Activated naive CD8-positive, alpha-beta T cell treated with anti-CD3 and anti-CD28 coated beads, Interleukin-2, amount 50 U/mL, for 16 hours (primary cell): ENCODE results near the gene MLIP.

Experiments
- DNase-seq: peaks from one replicate; pipeline ENCODE4 v3.0.0-alpha.2; 2020; ENCODE audit warnings: low read depth, low spot score

MLIP gene

DNA sequence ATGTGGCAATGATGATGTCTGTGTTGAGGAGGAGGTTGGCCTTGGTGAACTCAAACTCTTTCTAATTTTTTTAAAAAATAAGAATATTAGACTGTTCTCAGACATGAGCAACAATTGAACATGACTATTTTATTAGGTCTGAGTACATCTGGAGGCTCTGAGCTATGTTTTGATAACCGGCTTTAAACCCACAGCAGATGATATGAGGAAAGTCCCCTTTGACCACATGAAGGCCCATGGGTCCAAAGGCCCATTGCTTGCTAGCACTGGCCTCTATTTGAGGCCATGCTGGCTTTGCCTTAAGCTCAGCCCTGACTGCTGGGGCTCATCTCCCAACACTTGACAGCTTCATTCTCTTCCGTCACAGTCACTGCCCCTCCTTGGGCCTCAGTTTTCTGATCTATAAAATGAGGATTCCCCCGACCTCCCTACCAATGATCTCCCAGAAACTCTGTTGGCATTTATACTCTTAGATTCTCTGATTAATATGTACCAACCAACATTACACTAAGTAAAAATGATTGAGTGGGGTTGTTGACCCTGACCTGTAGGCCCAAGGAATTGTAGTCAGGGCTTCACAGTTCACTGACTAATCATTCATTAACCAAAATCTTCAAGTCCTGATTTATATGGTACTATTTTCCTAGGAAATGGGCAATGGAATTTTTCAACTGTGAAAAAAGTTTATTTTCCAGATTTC lies 173.1 kb downstream of the MLIP start:
- no peak for DNase-seq

DNA sequence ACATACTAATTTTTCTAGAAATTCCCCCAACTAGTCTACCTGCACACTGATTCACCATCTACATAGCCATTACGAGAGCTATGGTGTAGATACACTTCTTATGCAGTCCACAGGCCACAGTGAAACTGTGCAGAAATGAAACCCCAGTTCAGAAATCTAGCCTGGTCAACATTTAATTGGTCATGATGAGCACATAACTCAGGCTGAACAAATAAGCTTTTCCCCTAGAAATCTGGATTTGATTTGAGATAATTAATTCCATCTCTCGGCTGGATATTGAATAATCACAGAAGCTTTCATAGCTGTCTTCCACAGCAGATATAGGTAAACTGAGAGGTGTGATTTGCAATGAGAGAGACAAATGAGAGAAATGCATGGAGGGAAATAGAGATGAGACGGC lies 174.4 kb downstream of the MLIP start:
- no peak for DNase-seq

DNA sequence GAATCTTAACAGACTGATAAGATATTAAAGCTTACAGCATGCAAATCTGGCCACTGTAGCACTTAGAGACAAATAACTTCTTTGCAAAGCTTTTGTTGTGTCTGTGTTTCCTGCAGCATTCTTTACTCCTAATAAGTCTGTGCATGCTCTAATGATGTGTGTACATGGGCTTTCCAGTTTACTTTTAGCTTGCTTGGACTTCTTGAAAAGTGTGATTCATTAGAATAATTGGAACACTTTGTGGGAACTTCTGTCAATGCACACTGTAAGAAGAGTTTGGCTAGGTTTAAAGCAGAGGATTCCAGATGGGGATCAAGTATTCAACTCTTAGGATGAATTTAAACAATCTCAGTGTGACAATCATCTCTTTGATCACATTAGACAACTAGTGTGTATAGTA lies 174.9 kb downstream of the MLIP start:
- DNase-seq: no peak

DNA sequence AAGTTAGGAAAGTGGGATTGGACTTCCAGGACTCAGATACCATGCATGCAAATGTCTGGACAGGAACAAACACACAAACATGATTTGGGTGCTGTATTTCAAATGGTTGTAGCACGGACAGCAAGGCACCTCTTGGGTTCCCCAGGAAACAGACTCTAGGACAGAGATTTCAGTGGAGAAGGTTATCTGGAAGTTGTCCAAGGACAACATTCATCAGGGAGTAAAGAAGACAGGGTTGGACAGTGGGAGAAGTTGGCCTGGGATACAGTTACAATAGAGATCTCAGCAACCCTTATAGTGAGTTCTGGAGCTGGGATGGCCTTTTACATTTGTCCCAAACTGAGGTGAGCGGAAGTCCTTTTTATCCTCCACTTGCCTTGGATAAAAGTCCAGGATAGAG lies 177.2 kb downstream of the MLIP start:
- no peak for DNase-seq

DNA sequence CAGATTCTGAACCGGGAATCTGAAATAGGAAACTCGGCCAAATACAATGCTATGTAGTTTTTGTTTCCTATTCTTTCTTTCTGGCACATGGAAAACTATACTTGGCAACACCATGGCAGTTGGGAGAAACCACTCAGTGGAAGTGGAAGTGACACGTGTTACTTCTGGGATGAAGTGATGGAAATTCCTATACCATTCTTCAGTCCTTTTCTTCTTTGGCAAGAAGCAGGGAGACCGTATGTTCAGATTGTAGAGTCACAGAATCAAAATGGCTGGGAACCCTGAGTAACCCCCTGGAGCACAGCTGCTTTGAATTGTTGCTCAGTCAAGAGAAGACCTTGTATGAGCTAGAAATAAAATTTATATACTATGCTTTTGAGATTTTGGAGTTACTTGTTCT lies 178.2 kb downstream of the MLIP start:
- DNase-seq: no peak

DNA sequence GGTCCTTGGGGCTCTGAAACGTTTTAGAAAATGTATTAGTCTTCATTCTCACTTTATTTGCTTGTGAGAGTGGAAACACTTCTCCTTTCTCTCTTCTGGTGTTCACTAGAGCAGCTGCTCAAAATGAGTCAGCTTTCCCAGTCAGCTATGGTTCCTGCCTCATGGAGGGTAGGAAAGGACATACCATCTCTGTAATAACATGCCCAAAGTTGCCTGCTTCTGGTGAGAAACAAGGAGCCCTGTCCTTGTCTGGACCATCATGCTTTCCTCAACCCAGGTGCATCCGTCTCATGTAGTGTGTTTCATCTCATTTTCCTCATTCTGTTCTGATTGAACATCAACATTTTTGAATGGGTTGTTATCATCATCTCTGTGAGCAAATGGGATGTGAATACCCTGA lies 179.9 kb downstream of the MLIP start:
- DNase-seq: no peak

DNA sequence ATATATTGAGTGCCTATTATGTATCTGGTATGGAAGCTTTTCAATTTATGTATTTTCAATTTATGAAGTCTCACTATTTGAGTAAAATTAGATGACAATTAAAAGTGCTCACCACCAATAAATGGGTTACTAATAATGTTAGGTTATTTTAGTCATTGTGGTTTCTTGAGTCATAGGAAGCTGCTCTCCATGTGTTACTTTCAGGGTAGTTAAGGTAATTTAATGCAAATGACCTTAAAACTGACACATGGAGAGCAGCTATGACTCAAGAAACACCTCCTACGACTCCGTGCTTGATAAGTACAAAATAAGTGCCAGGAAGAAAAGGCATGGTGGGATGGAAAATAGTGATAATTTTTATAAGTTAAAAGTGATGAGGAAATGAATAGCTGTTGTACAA lies 180.5 kb downstream of the MLIP start:
- DNase-seq: no peak

DNA sequence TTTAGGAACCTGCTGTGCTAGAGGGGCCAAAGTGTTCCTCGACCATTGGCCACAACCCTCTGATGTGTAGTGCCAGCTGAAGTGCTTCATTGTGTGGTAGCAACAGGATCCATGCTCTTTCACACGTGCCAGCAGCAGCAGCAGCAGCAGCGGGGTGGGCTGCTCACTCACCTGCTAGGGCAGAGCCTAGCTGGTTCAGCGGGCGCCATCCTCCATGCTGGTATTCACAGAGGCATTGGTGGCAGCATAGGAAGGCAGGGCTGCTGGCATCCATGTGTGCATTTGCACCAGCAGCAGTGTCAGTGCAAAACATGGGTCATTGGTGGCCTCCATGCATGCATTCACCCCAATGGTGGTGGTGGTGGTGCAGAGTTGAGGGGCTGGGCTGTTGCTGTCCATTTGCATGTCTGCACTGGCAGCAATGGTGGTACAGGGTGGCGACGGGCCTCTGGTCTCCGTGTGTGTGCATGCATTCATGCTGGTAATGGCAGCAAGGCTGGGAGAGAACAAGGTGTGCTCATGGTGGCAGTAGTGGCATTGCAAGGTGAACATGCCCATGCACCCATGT lies 183.8 kb downstream of the MLIP start:
- no peak for DNase-seq

DNA sequence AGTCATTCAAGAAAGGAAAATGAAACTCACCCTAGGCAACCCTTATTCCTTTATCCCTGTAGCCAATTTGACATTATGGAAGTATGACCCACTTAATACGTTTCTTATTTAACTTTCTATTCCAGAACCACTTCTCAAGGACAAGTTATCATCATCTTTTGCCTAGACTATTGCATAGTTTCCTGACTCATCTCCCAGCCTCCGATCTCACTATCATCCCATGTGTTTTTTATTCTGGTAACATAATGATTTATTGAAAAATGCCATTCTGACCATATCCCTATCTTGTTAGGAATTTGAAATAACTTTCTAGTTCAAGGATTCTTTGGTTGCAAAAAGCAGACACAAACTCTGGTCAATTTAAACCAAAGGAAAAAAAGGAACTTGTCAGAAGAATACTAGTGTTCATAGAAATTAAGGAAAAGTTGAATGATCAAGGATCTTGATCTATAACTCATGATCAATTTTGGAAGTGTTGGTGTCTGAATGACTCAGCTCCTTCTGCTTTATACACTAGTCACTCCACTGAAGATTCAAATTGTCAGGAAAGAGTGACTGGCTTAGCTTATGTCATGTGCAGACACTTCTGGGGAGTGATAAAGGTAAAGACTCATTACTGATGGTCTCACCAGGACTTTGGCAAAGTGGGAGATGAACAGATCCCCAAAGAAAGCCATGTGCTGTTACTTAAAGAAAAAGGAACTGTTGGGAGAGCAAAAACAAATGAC lies 188.5 kb downstream of the MLIP start:
- DNase-seq: no peak

DNA sequence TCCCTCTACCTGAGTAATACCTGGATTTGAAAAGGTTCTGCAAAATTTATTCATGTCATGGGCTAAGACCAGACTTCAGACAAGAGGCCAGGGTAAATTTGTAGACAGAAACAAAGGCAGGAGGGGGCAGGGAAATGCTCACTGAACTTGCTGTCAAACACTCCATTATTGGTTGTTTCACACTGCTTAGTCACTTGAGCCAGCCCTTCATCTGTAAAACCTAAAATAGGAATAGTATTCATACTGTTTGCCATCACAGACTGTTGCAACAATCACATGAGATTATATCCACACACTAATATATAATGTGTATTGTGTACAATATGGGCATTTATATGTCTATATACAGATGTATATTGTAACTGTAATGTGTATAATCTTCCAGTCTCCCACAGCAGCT lies 190.5 kb downstream of the MLIP start:
- DNase-seq: no peak

DNA sequence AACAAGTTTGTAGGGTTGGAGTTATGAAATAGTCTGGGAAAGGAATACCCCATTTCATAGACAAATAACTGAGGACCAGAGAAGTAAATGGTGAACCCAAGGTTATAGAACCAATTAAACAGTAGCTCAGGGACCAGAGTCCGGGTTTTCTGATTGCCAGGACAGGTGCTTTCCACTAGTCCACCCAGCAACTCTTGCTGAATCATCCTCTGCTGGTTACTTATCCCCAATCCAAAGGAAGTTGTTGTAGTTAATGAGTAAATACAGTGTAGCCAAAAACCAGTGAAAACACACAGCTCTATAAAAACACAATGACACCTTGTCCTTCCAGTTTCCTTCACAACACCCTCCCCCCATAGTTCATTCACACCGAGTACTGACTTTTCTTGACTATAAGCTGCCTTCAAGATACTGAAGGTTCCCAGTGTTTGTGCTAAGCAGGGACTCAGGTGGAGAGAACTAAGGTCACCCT lies 196.2 kb downstream of the MLIP start:
- no peak for DNase-seq

DNA sequence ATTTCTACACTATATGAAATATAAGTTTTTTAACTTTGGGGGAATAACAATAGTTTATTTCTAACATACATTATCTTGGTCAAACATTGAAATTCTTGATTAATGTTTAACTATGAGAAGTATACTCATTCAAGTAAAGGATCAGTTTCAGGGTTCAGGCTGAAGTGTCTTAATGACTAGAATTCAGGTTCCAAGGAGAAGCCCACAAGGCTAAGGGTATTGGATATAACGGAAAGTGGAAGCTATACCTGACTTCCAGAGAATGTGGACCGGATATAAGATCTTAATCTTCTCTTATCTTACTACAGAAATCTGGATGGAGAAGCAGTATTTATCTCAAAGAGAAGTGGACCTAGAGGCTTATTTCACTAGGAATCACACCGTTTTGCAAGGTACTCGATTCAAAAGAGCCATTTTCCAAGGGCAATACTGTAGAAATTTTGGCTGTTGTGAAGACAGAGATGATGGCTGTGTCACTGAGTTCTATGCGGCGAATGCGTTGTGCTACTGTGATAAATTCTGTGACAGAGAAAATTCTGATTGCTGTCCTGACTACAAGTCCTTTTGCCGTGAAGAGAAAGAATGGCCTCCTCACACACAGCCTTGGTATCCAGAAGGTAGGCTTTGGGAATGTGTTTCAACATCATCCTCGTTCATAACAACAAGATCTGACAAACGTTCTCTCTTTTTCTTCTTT lies 197.2 kb downstream of the MLIP start, which contains the start of gene TINAG:
Gene TINAG, plus strand, starts transcription at position 153 of the 697 bp plus-strand sequence. Its CDS starts 110 bp downstream, at position 263.
- no peak for DNase-seq

DNA sequence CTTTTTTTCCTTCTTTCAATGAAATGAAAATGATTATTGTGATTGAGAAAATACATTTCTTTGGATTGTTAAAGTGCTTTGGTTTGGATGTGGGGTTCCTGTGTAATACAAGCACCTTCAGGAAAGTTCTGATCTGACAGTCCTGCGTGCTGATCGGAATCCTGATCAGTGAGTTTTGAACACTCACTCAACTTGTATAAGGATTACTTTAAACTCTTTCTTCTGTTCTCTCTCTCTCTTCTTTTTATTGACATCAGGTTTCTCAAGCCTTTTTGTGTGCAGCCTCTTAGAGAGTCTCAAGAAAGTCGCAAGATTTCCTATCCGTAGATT lies 197.7 kb downstream of the MLIP start:
- DNase-seq: no peak

DNA sequence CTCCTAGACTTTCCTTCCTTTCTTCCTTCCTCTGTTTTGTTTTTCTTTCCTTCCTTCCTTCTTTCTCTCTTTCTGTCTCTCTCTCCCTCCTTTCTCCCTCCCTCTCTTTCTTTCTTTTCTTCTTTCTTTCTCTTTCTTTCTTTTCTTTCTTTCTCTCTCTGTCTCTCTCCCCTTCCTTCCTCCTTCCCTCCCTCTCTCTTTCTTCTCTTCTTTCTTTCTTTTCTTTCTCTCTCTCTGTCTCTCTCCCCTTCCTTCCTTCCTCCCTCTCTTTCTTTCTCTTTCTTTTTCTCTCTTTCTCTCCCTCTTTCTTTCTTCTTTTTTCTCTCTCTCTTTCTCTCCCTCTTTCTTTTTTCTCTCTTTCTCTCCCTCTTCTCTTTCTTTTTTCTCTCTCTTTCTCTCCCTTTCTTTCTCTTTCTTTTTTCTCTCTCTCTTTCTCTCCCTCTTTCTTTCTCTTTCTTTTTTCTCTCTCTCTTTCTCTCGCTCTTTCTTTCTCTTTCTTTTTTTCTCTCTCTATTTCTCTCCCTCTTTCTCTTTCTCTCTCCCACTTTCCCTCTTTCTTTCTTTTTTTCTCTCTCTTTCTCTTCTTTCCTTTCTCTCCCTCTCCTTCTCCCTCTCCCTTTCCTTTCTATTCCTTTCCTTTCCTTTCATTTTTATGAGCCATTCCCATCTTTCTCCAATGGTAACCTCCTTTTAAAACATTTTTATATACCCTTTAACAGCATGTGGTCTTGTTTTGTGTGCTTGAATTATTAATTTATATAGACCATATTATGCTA lies 199.3 kb downstream of the MLIP start:
- no peak for DNase-seq

DNA sequence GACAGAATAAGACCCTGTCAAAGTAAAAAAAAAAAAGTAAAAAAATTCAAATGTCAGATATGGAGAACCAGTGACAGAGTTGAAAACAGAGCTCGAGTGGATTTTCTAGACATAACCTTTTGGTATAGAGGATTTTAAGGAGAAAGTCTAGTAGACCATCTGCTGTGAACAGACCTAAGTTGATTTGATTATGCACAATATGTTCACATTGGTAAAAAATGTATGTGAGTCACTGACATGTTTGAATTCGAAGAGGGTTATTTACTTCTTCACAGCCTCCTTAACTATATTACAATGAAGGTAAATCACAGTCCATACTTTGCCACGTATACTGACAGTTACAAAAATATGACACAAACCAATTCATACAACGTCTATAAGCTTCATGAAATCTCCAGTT lies 204.4 kb downstream of the MLIP start:
- no peak for DNase-seq
